Lower leg skin (tissue), 3 donors: ENCODE measurements around the gene TYW1.
"Not testable (repeated sequence)": the region's sequence is repeated elsewhere in the genome, so short reads cannot be mapped to it uniquely, and the experiment has no call there.

Experiments
- CTCF ChIP-seq, 3 donors: fragments of 450-650 bp; IDR thresholded peaks; one replicate each; pipeline ENCODE4 v1.5.1; 2016; ENCODE audit warnings: antibody characterized with exemption in 3 of 3, mild to moderate bottlenecking in 3 of 3, moderate library complexity in 2 of 3
- POLR2A ChIP-seq, 2 donors: fragments of 450-650 bp; IDR thresholded peaks; one replicate each; pipeline ENCODE4 v1.6.1; 2016 to 2017; ENCODE audit warnings: antibody characterized with exemption in 2 of 2, mild to moderate bottlenecking in 1 of 2, moderate library complexity in 1 of 2

GRCh38 chr7:67248364-67248763 is 251.7 kb downstream of the TYW1 start:
- TF ChIP-seq CTCF, POLR2A (IDR thresholded peaks at IDR 0.05): not testable (repeated sequence)
